ENCODE measurements around the gene BAD. TPM values are rescaled to one million over a fixed set of nuclear protein-coding genes. Genes with fewer than 3 reads are reported as not detected.
A peak's percentile ranks its signal among the peaks of the same experiment; 100 is the strongest.

BAD gene
- total RNA-seq, 1 donor from 2014 or later, result 73.6 TPM

GRCh38 chr11:64264371-64264852, 20.1 kb downstream of the BAD start:
- Mint-ChIP-seq H3K4me3 (ENCODE audit: unreplicated experiment) (no peak overlapping the region), H3K9me3 (ENCODE audit: unreplicated experiment) (no peaks in the 10 kb centered on the region), H3K27me3 (ENCODE audit: unreplicated experiment) (no peaks in the 10 kb centered on the region), H3K27ac (ENCODE audit: unreplicated experiment) (no peak overlapping the region), H3K36me3 (ENCODE audit: unreplicated experiment) (peaks cover 14% of the 10 kb centered on the region), H3K4me1 (ENCODE audit: unreplicated experiment) (peaks cover 19% of the 10 kb centered on the region)
- DNase-seq (ENCODE audit: extremely low spot score, unreplicated experiment), result no peak
- no peak for TF ChIP-seq CTCF (IDR thresholded peaks at IDR 0.05)

- no peak overlapping the region for H3K27ac Mint-ChIP-seq (ENCODE audit: unreplicated experiment)
- no peak overlapping the region for H3K4me3 Mint-ChIP-seq (ENCODE audit: unreplicated experiment)
- no peak for TF ChIP-seq CTCF (IDR thresholded peaks at IDR 0.05)
- no peaks in the 10 kb centered on the region for H3K9me3 Mint-ChIP-seq (ENCODE audit: unreplicated experiment)
- H3K27me3 Mint-ChIP-seq (ENCODE audit: unreplicated experiment), result no peaks in the 10 kb centered on the region
- peaks cover 16% of the 10 kb centered on the region for H3K4me1 Mint-ChIP-seq (ENCODE audit: unreplicated experiment)
- peaks cover 16% of the 10 kb centered on the region for H3K36me3 Mint-ChIP-seq (ENCODE audit: unreplicated experiment)
- no peak for DNase-seq (ENCODE audit: extremely low spot score, unreplicated experiment)
Observed at GRCh38 chr11:64263947-64264317, 20.5 kb downstream of the BAD start.

GRCh38 chr11:64263021-64263946, 21.2 kb downstream of the BAD start:
- no peak overlapping the region for H3K4me3 Mint-ChIP-seq (ENCODE audit: unreplicated experiment)
- no peaks in the 10 kb centered on the region for H3K9me3 Mint-ChIP-seq (ENCODE audit: unreplicated experiment)
- H3K36me3 Mint-ChIP-seq (ENCODE audit: unreplicated experiment), result peaks cover 16% of the 10 kb centered on the region
- DNase-seq (ENCODE audit: extremely low spot score, unreplicated experiment), result no peak
- peaks cover 9% of the 10 kb centered on the region for H3K4me1 Mint-ChIP-seq (ENCODE audit: unreplicated experiment)
- peak overlapping the region; percentile 68 for H3K27ac Mint-ChIP-seq (ENCODE audit: unreplicated experiment)
- H3K27me3 Mint-ChIP-seq (ENCODE audit: unreplicated experiment), result no peaks in the 10 kb centered on the region
- TF ChIP-seq CTCF (IDR thresholded peaks at IDR 0.05), result peak; percentile 11

GRCh38 chr11:64262271-64263002, 22.0 kb downstream of the BAD start:
- H3K4me1 Mint-ChIP-seq (ENCODE audit: unreplicated experiment), result peaks cover 5% of the 10 kb centered on the region
- no peaks in the 10 kb centered on the region for H3K27me3 Mint-ChIP-seq (ENCODE audit: unreplicated experiment)
- H3K27ac Mint-ChIP-seq (ENCODE audit: unreplicated experiment), result no peak overlapping the region
- H3K9me3 Mint-ChIP-seq (ENCODE audit: unreplicated experiment), result no peaks in the 10 kb centered on the region
- TF ChIP-seq CTCF (IDR thresholded peaks at IDR 0.05), result no peak
- H3K36me3 Mint-ChIP-seq (ENCODE audit: unreplicated experiment), result peaks cover 16% of the 10 kb centered on the region
- no peak overlapping the region for H3K4me3 Mint-ChIP-seq (ENCODE audit: unreplicated experiment)
- DNase-seq (ENCODE audit: extremely low spot score, unreplicated experiment), result no peak

GRCh38 chr11:64261556-64262080, 22.8 kb downstream of the BAD start:
- Mint-ChIP-seq H3K4me1 (ENCODE audit: unreplicated experiment) (peaks cover 5% of the 10 kb centered on the region), H3K36me3 (ENCODE audit: unreplicated experiment) (peaks cover 16% of the 10 kb centered on the region), H3K4me3 (ENCODE audit: unreplicated experiment) (no peak overlapping the region), H3K27ac (ENCODE audit: unreplicated experiment) (no peak overlapping the region), H3K9me3 (ENCODE audit: unreplicated experiment) (no peaks in the 10 kb centered on the region), H3K27me3 (ENCODE audit: unreplicated experiment) (no peaks in the 10 kb centered on the region)
- no peak for DNase-seq (ENCODE audit: extremely low spot score, unreplicated experiment)
- no peak for TF ChIP-seq CTCF (IDR thresholded peaks at IDR 0.05)

Data from osteocyte (in vitro differentiated cells).